ENCODE data around the gene HTR7. TPM values are rescaled to one million over a fixed set of nuclear protein-coding genes. Genes with fewer than 3 reads are reported as not detected.

Gene HTR7
- total RNA-seq (2021; ENCODE audit: unreplicated experiment) (0.33 TPM), Bru-seq, nascent RNA (percentile 20 among the genes with signal in this experiment), BruChase-seq, experiment 1, labeled RNA remaining after a 2-hour chase (percentile 17 among the genes with signal in this experiment), BruChase-seq, experiment 2, labeled RNA remaining after a 6-hour chase (percentile 18 among the genes with signal in this experiment)
- polyA plus RNA-seq (2012; ENCODE audit: insufficient read length), result not detected
- long read RNA-seq, partial matches to known transcripts, result 0 of 2 reads
- long read RNA-seq, other reads (novel, unspliced or antisense), result 0 of 2 reads

GRCh38 chr10:90857635-90858460 is at the start of gene HTR7:
HTR7 (minus strand) TSS chr10:90858039; CDS start chr10:90857671, 368 bp downstream.
- intact Hi-C loops (cut with micrococcal nuclease; ENCODE audit: unreplicated experiment) (no loop called here), in situ Hi-C loops (cut with HindIII; ENCODE audit: low pct_unique_long_range_greater_than_20kb, low sequenced_read_pairs) (no loop called here)
- Histone ChIP-seq H3K27ac (ENCODE audit: low read length) (no peak within 1 kb of the TSS), H3K36me3 (ENCODE audit: control insufficient read depth, insufficient read depth, low read length) (peaks cover 7% of the 10 kb centered on the region; the same call in 1 of the 2 replicates), H3K4me3 (ENCODE audit: low read depth in 2 of 2, low read length in 2 of 2) (peak within 1 kb of the TSS; percentile 52 to 53), H3K4me1 (ENCODE audit: control insufficient read depth, insufficient read depth, low read length) (no peaks in the 10 kb centered on the region; the same call in 1 of the 2 replicates), H3K27me3 (ENCODE audit: control insufficient read depth, insufficient read depth, low read length) (peaks cover 38% of the 10 kb centered on the region), H3K9me3 (ENCODE audit: control insufficient read depth, insufficient read depth, low read depth, low read length) (no peaks in the 10 kb centered on the region)
- BruUV-seq (replicated peaks), result no TSS peak
- ChIA-PET CTCF (interaction anchor here (0.5 to 1.0 kb wide), 4 partner anchors 14 to 1065 kb away, joined by 3 read pairs; partner anchors contain the start of gene RPP30), POLR2A (no interaction called here)
- no peak for TF ChIP-seq SIN3A (IDR thresholded peaks at IDR 0.05; ENCODE audit: borderline replicate concordance, insufficient read depth, low read depth, low read length)
- no peak for TF ChIP-seq POLR2AphosphoS5 (IDR thresholded peaks at IDR 0.05; ENCODE audit: low read depth, low read length)
- peak; percentile 96 for TF ChIP-seq CTCF (IDR thresholded peaks at IDR 0.05)
- no peak; the same call in 1 of the 2 replicates for TF ChIP-seq TCF7L2 (IDR thresholded peaks at IDR 0.05; ENCODE audit: low read depth, low read length)
- TF ChIP-seq REST (IDR thresholded peaks at IDR 0.05; ENCODE audit: insufficient read depth in 1 of 2, low read depth in 2 of 2, low read length in 1 of 2), result no peak
- ATAC-seq, result peak; percentile 95
- DNase-seq (ENCODE audit: low read depth, low spot score), result no peak

- CTCF ChIA-PET, result no interaction called here
Observed at GRCh38 chr10:90906596-90906995, 48.8 kb upstream of the HTR7 start.

More at GRCh38 chr10:90906596-90906995, 48.8 kb upstream of the HTR7 start:
- Histone ChIP-seq H3K36me3 (ENCODE audit: control insufficient read depth, insufficient read depth, low read length) (no peaks in the 10 kb centered on the region), H3K27me3 (ENCODE audit: control insufficient read depth, insufficient read depth, low read length) (no peaks in the 10 kb centered on the region), H3K4me1 (ENCODE audit: control insufficient read depth, insufficient read depth, low read length) (no peaks in the 10 kb centered on the region), H3K9me3 (ENCODE audit: control insufficient read depth, insufficient read depth, low read depth, low read length) (no peaks in the 10 kb centered on the region), H3K27ac (ENCODE audit: low read length) (no peak overlapping the region), H3K4me3 (ENCODE audit: low read depth in 2 of 2, low read length in 2 of 2) (no peak overlapping the region)
- POLR2A ChIA-PET, result no interaction called here
- DNase-seq (ENCODE audit: low read depth, low spot score) (no peak), ATAC-seq (no peak)
- in situ Hi-C loops (cut with HindIII; ENCODE audit: low pct_unique_long_range_greater_than_20kb, low sequenced_read_pairs) (no loop called here), intact Hi-C loops (cut with micrococcal nuclease; ENCODE audit: unreplicated experiment) (no loop called here)
- TF ChIP-seq CTCF (IDR thresholded peaks at IDR 0.05), result no peak
- no peak for TF ChIP-seq POLR2AphosphoS5 (IDR thresholded peaks at IDR 0.05; ENCODE audit: low read depth, low read length)
- no peak for TF ChIP-seq SIN3A (IDR thresholded peaks at IDR 0.05; ENCODE audit: borderline replicate concordance, insufficient read depth, low read depth, low read length)
- no peak for TF ChIP-seq REST (IDR thresholded peaks at IDR 0.05; ENCODE audit: insufficient read depth in 1 of 2, low read depth in 2 of 2, low read length in 1 of 2)
- TF ChIP-seq TCF7L2 (IDR thresholded peaks at IDR 0.05; ENCODE audit: low read depth, low read length), result no peak
- BruUV-seq (replicated peaks), result no TSS peak
